Coronary artery (tissue), 2 donors: ENCODE data around the gene PIH1D1.

ENCODE experiments used
- DNase-seq: peaks from one replicate; pipeline ENCODE4 v3.0.0-alpha.2; 2017; ENCODE audit warnings: low spot score
- H3K27ac ChIP-seq, 2 donors: fragments of 200-600 bp; sonication (generic); one replicate each; pipeline ENCODE4 v1.5.1; 2016 to 2019
- H3K4me3 ChIP-seq: fragments of 200-600 bp; sonication (generic); 2 replicates; pipeline ENCODE4 v1.5.1; 2016; ENCODE audit warnings: mild to moderate bottlenecking, moderate library complexity
- CTCF ChIP-seq: fragments of 200-600 bp; sonication (generic); IDR thresholded peaks from one replicate; pipeline ENCODE4 v1.5.1; 2019; ENCODE audit warnings: antibody characterized with exemption

The PIH1D1 gene

DNA sequence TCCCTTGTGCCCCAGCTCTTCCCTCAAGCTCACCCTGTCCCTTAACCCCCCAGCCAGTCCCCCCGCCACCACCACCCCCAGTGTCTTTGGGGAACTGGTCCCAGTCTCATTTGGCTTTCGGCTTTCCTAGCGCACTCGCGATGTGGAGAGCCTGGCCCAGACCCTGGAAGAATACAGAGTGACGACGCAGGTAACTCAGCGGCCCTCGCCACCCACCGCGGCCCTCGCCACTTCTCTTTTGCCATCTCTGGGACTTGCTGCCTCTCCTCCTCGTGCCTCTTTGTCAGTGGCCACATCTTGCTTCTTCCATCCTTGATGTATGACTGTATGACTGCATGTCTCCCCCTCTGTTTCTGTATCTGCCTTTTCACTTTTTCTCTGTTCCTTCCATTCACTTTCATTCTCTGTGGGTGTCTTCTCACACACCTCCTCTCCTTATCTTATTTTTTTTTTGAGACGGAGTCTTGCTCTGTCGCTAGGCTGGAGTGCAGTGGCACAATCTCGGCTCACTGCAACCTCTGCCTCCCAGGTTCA is 44.1 kb downstream of the PIH1D1 start:
- no peak overlapping the region for H3K4me3 ChIP-seq
- no peak for DNase-seq
- no peak for TF ChIP-seq CTCF
- no peak overlapping the region for H3K27ac ChIP-seq

DNA sequence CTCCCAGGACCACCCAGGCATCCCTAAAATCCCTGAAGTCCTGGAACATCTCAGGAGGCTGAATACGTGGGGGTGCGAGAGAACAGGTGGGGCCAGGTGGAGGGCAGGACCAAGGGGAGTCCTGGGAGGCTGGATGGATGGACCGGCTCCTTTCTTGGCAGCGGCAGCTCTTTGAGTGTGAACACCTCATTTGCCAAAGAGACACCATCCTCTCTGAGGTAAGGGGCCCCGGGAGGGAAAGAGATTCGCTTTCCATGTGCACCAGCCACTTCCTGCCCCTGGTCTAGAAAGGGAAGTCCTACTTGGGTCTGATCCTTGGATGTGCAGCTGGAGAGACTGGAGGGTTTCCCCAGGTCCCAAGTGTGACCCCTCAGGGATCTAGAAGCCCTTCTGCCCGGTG is 44.5 kb downstream of the PIH1D1 start:
- H3K27ac ChIP-seq: no peak overlapping the region
- TF ChIP-seq CTCF: no peak
- H3K4me3 ChIP-seq: no peak overlapping the region
- no peak for DNase-seq

DNA sequence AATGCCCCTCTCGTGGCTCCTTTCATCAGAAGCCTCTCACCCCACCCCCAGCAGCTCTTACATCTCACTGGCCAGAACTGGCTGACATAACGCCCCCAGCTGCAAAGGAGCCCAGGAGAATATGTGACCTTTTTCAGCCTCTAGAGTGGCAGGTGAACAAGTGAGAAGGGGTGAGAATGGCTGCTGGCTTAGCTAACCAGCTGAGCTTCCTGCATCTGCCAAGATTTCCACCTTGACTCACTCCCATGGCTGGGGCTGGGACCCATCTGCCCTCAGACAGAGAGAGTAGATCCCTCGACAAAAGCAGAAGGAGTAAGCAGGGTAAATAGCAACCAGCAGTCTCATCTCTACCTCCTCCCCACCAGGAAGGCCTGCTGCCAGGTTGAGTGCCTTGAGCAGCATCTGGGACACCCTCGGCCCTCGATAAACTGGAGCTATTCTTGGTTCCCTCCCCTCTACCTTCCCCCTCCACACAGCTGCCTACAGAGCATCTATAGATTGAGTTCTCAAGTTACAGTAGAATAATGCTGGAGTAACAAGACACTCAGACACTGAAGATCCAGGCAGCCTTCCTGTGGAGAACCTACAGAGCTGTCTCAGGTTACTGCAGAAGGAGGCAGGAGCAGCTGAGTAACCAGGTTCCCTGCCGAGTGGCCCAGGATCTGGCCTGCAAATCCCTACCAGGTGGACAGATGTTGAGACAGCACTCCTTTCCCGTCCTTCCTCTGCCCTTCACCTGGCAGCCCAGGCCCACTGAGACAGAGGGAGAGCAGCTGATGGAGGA is 48.0 kb downstream of the PIH1D1 start:
- no peak for TF ChIP-seq CTCF
- no peak overlapping the region for H3K4me3 ChIP-seq
- H3K27ac ChIP-seq: no peak overlapping the region
- no peak for DNase-seq

DNA sequence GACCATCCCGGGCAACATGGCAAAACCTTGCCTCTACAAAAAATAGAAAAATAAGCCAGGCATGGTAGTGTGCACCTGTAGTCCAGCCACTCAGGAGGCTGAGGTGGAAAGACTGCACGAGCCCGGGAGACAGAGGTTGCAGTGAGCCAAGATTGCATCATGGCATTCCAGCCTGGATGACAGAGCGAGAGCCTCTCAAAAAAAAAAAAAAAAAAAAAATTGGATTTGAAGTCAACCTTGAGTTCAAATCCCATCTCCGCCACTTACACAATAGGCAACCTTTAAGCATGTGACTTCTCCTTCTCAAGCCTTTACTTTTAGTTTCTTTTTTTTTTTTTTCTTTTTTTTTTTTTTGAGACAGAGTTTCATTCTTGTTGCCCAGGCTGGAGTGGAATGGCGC is 51.6 kb downstream of the PIH1D1 start:
- H3K27ac ChIP-seq: no peak overlapping the region
- no peak for DNase-seq
- TF ChIP-seq CTCF: no peak
- H3K4me3 ChIP-seq: no peak overlapping the region

DNA sequence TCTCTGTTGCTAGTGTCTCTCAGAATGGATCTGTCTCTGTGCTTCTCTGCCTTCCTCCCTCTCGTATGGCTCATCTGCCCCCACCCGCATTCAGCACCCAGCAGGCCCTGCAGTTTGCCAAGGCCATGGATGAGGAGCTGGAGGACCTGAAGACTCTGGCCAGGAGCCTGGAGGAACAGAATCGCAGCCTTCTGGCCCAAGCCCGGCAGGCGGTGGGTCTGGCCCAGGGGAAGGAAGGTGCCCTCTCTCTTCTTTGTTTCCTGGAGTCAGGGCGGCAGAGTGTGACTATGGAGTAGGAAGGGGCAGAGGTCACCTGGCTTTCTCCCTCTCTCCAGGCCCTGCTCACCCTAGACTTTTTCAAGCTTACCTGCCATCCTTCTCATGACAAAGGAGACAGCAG is 52.7 kb downstream of the PIH1D1 start:
- no peak for DNase-seq
- no peak for TF ChIP-seq CTCF
- Histone ChIP-seq H3K4me3 (no peak overlapping the region), H3K27ac (no peak overlapping the region)

GRCh38 chr19:49398001-49398615 is 53.5 kb downstream of the PIH1D1 start:
- DNase-seq: no peak
- Histone ChIP-seq H3K4me3 (no peak overlapping the region), H3K27ac (no peak overlapping the region)
- TF ChIP-seq CTCF: no peak
